A673 (cell line): ENCODE results near the gene BBS12.

ENCODE experiments used
- CTCF ChIP-seq: fragments of 300-800, 200-600 bp; sonication (generic); conservative IDR thresholded peaks from 2 replicates; pipeline ENCODE4 v1.5.1; 2017; ENCODE audit warnings: low read depth, mild to moderate bottlenecking, antibody characterized with exemption, low read length, moderate library complexity, mixed read lengths
- EZH2 ChIP-seq: fragments of 200-600 bp; sonication (generic); IDR thresholded peaks from 2 replicates; pipeline ENCODE4 v1.6.1; 2017; ENCODE audit warnings: borderline replicate concordance, low read depth, mild to moderate bottlenecking, mixed read lengths, antibody characterized with exemption, low read length; ENCODE audit not compliant: poor library complexity, severe bottlenecking

DNA sequence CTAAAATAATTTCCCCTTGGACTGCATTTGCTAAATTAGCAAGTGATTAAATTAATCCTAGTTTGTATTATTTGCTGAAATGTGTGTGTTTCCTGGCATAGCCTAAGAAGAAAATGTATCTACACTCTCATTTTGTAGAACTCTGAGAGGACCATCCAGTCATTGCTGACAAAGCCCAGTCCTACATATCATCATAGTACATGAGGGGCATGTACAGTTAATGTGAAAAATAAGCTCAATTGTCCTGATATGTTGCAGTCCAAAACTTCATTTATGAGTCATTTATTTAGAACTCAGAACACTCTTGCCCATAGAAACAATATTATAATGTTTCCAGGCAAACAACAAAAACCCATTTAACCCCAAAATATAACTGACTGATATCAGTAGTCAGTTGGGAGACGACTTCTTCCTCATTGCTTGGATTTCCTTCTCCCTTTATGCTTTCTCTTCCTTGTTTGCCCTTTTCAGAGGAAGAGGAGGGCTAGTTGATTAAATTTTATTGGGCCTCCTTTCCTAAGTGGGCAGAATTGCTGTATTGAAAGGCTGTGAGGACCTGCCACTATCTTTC, 26.9 kb upstream of the BBS12 start:
- TF ChIP-seq CTCF (no peak), EZH2 (no peak)
